Kidney (tissue), 14 donors: ENCODE results near the gene TCF12. TPM values are rescaled to one million over a fixed set of nuclear protein-coding genes. Genes with fewer than 3 reads are reported as not detected.

Experiments
- DNase-seq, 5 donors: peaks; one replicate each; pipeline ENCODE4 v3.0.0-alpha.2; 2013 to 2020
- FAIRE-seq: peaks from 2 replicates; lab custom pipeline; 2012; peaks lifted over from hg19 to GRCh38; lab: Jason Lieb, UNC
- H3K27ac ChIP-seq, 2 donors: one replicate each; pipeline ENCODE4 v1.7.0; 2013; ENCODE audit warnings: low read depth in 2 of 2, low read length in 2 of 2, inconsistent platforms in 1 of 2
- H3K27me3 ChIP-seq: one replicate; pipeline ENCODE4 v1.7.1; 2013; ENCODE audit warnings: low read length, inconsistent platforms; ENCODE audit not compliant: control insufficient read depth, insufficient read depth
- H3K36me3 ChIP-seq, 3 donors: one replicate each; pipeline versions ENCODE4 v1.7.0 to v1.7.1; 2013; ENCODE audit warnings: low read length in 3 of 3, control low read depth in 1 of 3, inconsistent platforms in 1 of 3; ENCODE audit not compliant: insufficient read depth in 3 of 3, control insufficient read depth in 2 of 3
- H3K4me1 ChIP-seq, 3 donors: one replicate each; pipeline versions ENCODE4 v1.7.0 to v1.7.1; 2013; ENCODE audit warnings: low read length in 3 of 3, inconsistent platforms in 1 of 3, low read depth in 1 of 3; ENCODE audit not compliant: control insufficient read depth in 2 of 3, insufficient read depth in 2 of 3
- H3K4me3 ChIP-seq, 3 donors: one replicate each; pipeline versions ENCODE4 v1.7.0 to v1.8.1; 2013; ENCODE audit warnings: low read length in 3 of 3, control low read depth in 1 of 3, inconsistent platforms in 1 of 3
- H3K9ac ChIP-seq, 3 donors: one replicate each; pipeline versions ENCODE4 v1.7.0 to v1.7.1; 2013; ENCODE audit warnings: low read length in 3 of 3, control low read depth in 1 of 3, inconsistent platforms in 1 of 3
- H3K9me3 ChIP-seq, 3 donors: one replicate each; pipeline versions ENCODE4 v1.7.0 to v1.7.1; 2013; ENCODE audit warnings: low read length in 3 of 3, control low read depth in 1 of 3, inconsistent platforms in 1 of 3; ENCODE audit not compliant: control insufficient read depth in 2 of 3, insufficient read depth in 1 of 3
- CTCF ChIP-seq: IDR thresholded peaks from 3 replicates; pipeline ENCODE4 v1.5.1; 2012; ENCODE audit warnings: mild to moderate bottlenecking, moderate library complexity, borderline replicate concordance; ENCODE audit not compliant: insufficient read depth; ENCODE audit errors: extremely low read depth
- intact Hi-C: fragments of 100-400 bp; cut with DNase I; formaldehyde crosslinking; loops from one replicate; pipeline ENCODE4 v1.11.1; 2022
- polyA plus RNA-seq: library from polyadenylated mRNA; stranded (reverse); fragments of 350-450 nt; fragmentation: Illumina TruSeq; extraction: RNeasy Lipid Tissue Mini Kit (QIAGEN cat#74804); gene quantifications from one replicate; pipeline ENCODE4 v1.2.3, GENCODE V29; 2014; ENCODE audit warnings: low read depth, low replicate concordance; ENCODE audit not compliant: insufficient read depth
- total RNA-seq: library from RNA; stranded (reverse); fragmentation: NEBNext Ultra II Directional; extraction: Animal tissue kit (Norgen Biotek cat#: 25700); gene quantifications from one replicate; pipeline ENCODE4 v1.2.1, GENCODE V29; 2021
- donor health status: control.
- donor health status: control.
- donor health status: control.
- donor health status: control.
- donor health status: control.
- donor health status: DM: yes; HTN: yes; CAD: no.
- donor health status: Normal renal cell carcinoma (clear cell type).

Gene TCF12
- total and polyA plus RNA-seq, 2 donors from 2014 or later, result 16.3 to 116 TPM

- Histone ChIP-seq H3K27ac (no peak overlapping the region), H3K4me1 (peaks cover 0 to 10% (median 3%) of the 10 kb centered on the region in 3 donors), H3K4me3 (no peak overlapping the region), H3K9ac (no peak overlapping the region), H3K36me3 (no peaks in the 10 kb centered on the region), H3K27me3 (no peaks in the 10 kb centered on the region), H3K9me3 (no peaks in the 10 kb centered on the region)
- FAIRE-seq, result no peak
- no peak for DNase-seq
- no peak for TF ChIP-seq CTCF
- intact Hi-C loops, result no loop called here
These were observed 247.5 kb downstream of the TCF12 start for GRCh38 chr15:57165992-57166391.

- Histone ChIP-seq H3K9me3 (no peaks in the 10 kb centered on the region), H3K9ac (no peak overlapping the region), H3K27me3 (no peaks in the 10 kb centered on the region), H3K27ac (no peak overlapping the region), H3K4me3 (peak overlapping the region in 1 of 3 donors; percentile 14), H3K36me3 (no peaks in the 10 kb centered on the region), H3K4me1 (peaks cover 0 to 10% (median 3%) of the 10 kb centered on the region in 3 donors)
- DNase-seq (peak in 2 of 5 donors; percentile 47 to 48), FAIRE-seq (peak; percentile 66)
- no peak for TF ChIP-seq CTCF
- intact Hi-C loops, result no loop called here
These were observed 249.5 kb downstream of the TCF12 start for GRCh38 chr15:57167821-57168395.

- intact Hi-C loops, result no loop called here
- FAIRE-seq, result no peak
- Histone ChIP-seq H3K9ac (no peak overlapping the region), H3K4me3 (no peak overlapping the region), H3K27ac (no peak overlapping the region), H3K27me3 (no peaks in the 10 kb centered on the region), H3K36me3 (no peaks in the 10 kb centered on the region), H3K9me3 (no peaks in the 10 kb centered on the region), H3K4me1 (peaks cover 0 to 10% (median 3%) of the 10 kb centered on the region in 3 donors)
- TF ChIP-seq CTCF, result no peak
- DNase-seq, result no peak
These were observed 251.2 kb downstream of the TCF12 start for GRCh38 chr15:57169643-57170042.

- H3K9me3 ChIP-seq, result no peaks in the 10 kb centered on the region
- H3K27ac ChIP-seq, result no peak overlapping the region
- TF ChIP-seq CTCF, result no peak
- H3K4me3 ChIP-seq, result no peak overlapping the region
- DNase-seq (no peak), FAIRE-seq (no peak)
- peaks cover 0 to 10% (median 3%) of the 10 kb centered on the region in 3 donors for H3K4me1 ChIP-seq
- H3K36me3 ChIP-seq, result no peaks in the 10 kb centered on the region
- no peaks in the 10 kb centered on the region for H3K27me3 ChIP-seq
- H3K9ac ChIP-seq, result no peak overlapping the region
- intact Hi-C loops, result no loop called here
These were observed 253.0 kb downstream of the TCF12 start for GRCh38 chr15:57171426-57171825.
